T-cell (primary cell): ENCODE data around the gene AP5S1. TPM values are rescaled to one million over a fixed set of nuclear protein-coding genes. Genes with fewer than 3 reads are reported as not detected.

ENCODE experiments used
- ATAC-seq, 4 experiments: fragments of 200-7000 bp in 3 of 4; fragments of 150-1000 bp in 1 of 4; cut with Tn5 transposase; replicated peaks in 1 of 4; 1 replicate in 3 of 4; 2 replicates in 1 of 4; pipeline ENCODE4 v1.10.0; 2021; ENCODE audit warnings: moderate library complexity in 3 of 4, mild to moderate bottlenecking in 2 of 4, moderate number of reproducible peaks in 1 of 4
- CTCF ChIA-PET, 2 donors: fragments of 300-600 bp; sonication (Branson Sonifier 250); formaldehyde crosslinking; loops; one replicate each; lab custom pipeline; 2022; ENCODE audit warnings: antibody characterized with exemption in 2 of 2; lab: Charles Lee
- POLR2A ChIA-PET, 2 donors: fragments of 300-600 bp; sonication (Branson Sonifier 250); formaldehyde crosslinking; loops; one replicate each; lab custom pipeline; 2022; ENCODE audit warnings: antibody characterized with exemption in 2 of 2; lab: Charles Lee
- DNase-seq, 35 experiments: peaks; one replicate each; pipeline versions ENCODE4 v3.0.0 to v3.0.0-alpha.2; 2013 to 2023
- H3K27ac ChIP-seq: one replicate; pipeline ENCODE4 v1.5.1; 2013; ENCODE audit warnings: low read length
- H3K27me3 ChIP-seq, 2 experiments: replicated peaks in 1 of 2; 1 replicate in 1 of 2; 2 replicates in 1 of 2; pipeline versions ENCODE4 v1.6.1 to v1.7.0; 2013; ENCODE audit warnings: low read length in 1 of 2, mixed read lengths in 1 of 2; ENCODE audit not compliant: control insufficient read depth in 2 of 2, insufficient read depth in 2 of 2; ENCODE audit errors: extremely low read depth in 1 of 2
- H3K36me3 ChIP-seq, 2 donors: 1 replicate in 1 of 2; 2 replicates in 1 of 2; pipeline versions ENCODE4 v1.6.1 to v1.7.0; 2013; ENCODE audit warnings: low read length in 1 of 2; ENCODE audit not compliant: control insufficient read depth in 2 of 2, insufficient read depth in 1 of 2; ENCODE audit errors: extremely low read depth in 1 of 2
- H3K4me1 ChIP-seq, 2 experiments: 1 replicate in 1 of 2; 2 replicates in 1 of 2; pipeline versions ENCODE4 v1.6.1 to v1.7.0; 2013; ENCODE audit warnings: low read length in 2 of 2, mixed read lengths in 1 of 2; ENCODE audit not compliant: insufficient read depth in 2 of 2, control insufficient read depth in 1 of 2; ENCODE audit errors: extremely low read depth in 1 of 2
- H3K4me3 ChIP-seq, 2 donors: 1 replicate in 1 of 2; 2 replicates in 1 of 2; pipeline versions ENCODE4 v1.5.1 to v1.7.0; 2013; ENCODE audit warnings: mild to moderate bottlenecking in 2 of 2, low read length in 1 of 2, moderate library complexity in 1 of 2; ENCODE audit not compliant: control insufficient read depth in 1 of 2; ENCODE audit errors: extremely low read depth in 1 of 2
- H3K9me3 ChIP-seq: 2 replicates; pipeline ENCODE4 v1.7.0; 2013
- H3K27ac Mint-ChIP-seq, 2 donors: one replicate each; pipeline ENCODE4 v1.8.0; 2020 to 2021; ENCODE audit warnings: mild to moderate bottlenecking in 2 of 2, mixed read lengths in 2 of 2
- H3K27me3 Mint-ChIP-seq, 2 donors: one replicate each; pipeline ENCODE4 v1.8.0; 2021 to 2022; ENCODE audit warnings: mixed read lengths in 2 of 2
- H3K36me3 Mint-ChIP-seq: one replicate; pipeline ENCODE4 v1.8.0; 2021; ENCODE audit warnings: mixed read lengths
- H3K4me1 Mint-ChIP-seq, 3 donors: one replicate each; pipeline ENCODE4 v1.8.0; 2020 to 2022; ENCODE audit warnings: mixed read lengths in 3 of 3, mild to moderate bottlenecking in 1 of 3
- H3K4me3 Mint-ChIP-seq, 3 donors: one replicate each; pipeline ENCODE4 v1.8.0; 2020 to 2022; ENCODE audit warnings: mild to moderate bottlenecking in 3 of 3, mixed read lengths in 3 of 3, moderate library complexity in 3 of 3
- H3K9me3 Mint-ChIP-seq, 3 donors: one replicate each; pipeline ENCODE4 v1.8.0; 2020 to 2022; ENCODE audit warnings: mixed read lengths in 3 of 3
- WGBS: methylation state at CpG from one replicate; pipeline ENCODE4 v1.1.5; 2013; ENCODE audit warnings: missing lambda C conversion rate; ENCODE audit not compliant: insufficient coverage; 5-methylcytosine and 5-hydroxymethylcytosine counted together
- total RNA-seq, 35 experiments: library from RNA in 6 of 35; stranded (reverse) in 6 of 35; fragments of 120-200 nt in 1 of 35; gene quantifications; one replicate each; pipeline versions ENCODE4 v1.2.1 to v1.2.4 and lab custom pipeline; 2013 to 2026

Gene AP5S1
- total RNA-seq, 5 donors from 2014 or later (not counting 1 experiment from before 2014, with no cell fraction given), result 11.5 to 17.3 (median 14.4) TPM

DNA sequence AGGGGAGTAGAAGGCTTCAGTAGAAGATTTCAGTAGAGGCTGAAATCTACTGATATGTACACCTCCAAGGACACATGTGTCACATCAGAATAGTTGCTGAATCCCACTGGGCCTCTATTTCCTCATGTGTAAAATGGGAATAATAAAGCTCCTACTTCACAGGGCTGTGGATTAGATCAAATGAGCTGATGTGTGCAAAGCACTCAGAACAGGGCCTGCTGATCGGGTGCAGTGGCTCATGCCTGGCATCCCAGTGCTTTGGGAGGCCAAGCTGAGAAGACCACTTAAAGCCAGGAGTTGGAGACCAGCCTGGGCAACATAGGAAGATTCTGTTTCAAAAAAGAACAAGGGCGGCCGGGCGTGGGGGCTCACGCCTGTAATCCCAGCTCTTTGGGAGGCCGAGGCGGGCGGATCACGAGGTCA is 8.1 kb upstream of the AP5S1 start:
- H3K27me3 Mint-ChIP-seq, result no peaks in the 10 kb centered on the region
- no peaks in the 10 kb centered on the region for H3K27me3 ChIP-seq
- H3K36me3 Mint-ChIP-seq, result no peaks in the 10 kb centered on the region
- 100% methylated on average over 5 of the region's 9 CpGs for WGBS
- peak overlapping the region in 1 of 2 donors; percentile 52 for H3K4me3 ChIP-seq
- no peaks in the 10 kb centered on the region for H3K9me3 ChIP-seq
- no peaks in the 10 kb centered on the region for H3K36me3 ChIP-seq
- peak overlapping the region; percentile 97 to 99 for H3K27ac Mint-ChIP-seq
- CTCF ChIA-PET, result interaction anchor here in 1 of 2 donors (0.6 to 2.5 kb wide), 3 partner anchors 25 to 46 kb away, joined by 3 to 6 read pairs (median 4); partner anchors contain the start of genes ADISSP and CENPB
- H3K4me1 ChIP-seq, result peaks cover 48 to 92% of the 10 kb centered on the region in 2 experiments
- DNase-seq, result no peak
- H3K4me1 Mint-ChIP-seq, result peaks cover 72 to 81% (median 80%) of the 10 kb centered on the region in 3 donors
- no peak for ATAC-seq
- peak overlapping the region; percentile 94 for H3K27ac ChIP-seq
- H3K9me3 Mint-ChIP-seq, result no peaks in the 10 kb centered on the region
- H3K4me3 Mint-ChIP-seq, result peak overlapping the region; percentile 88 to 92 (median 90)
- POLR2A ChIA-PET, result interaction anchor here in 1 of 2 donors (1.1 kb wide), 1 partner anchor 13 kb away, joined by 3 read pairs; no protein-coding TSS in a partner anchor

DNA sequence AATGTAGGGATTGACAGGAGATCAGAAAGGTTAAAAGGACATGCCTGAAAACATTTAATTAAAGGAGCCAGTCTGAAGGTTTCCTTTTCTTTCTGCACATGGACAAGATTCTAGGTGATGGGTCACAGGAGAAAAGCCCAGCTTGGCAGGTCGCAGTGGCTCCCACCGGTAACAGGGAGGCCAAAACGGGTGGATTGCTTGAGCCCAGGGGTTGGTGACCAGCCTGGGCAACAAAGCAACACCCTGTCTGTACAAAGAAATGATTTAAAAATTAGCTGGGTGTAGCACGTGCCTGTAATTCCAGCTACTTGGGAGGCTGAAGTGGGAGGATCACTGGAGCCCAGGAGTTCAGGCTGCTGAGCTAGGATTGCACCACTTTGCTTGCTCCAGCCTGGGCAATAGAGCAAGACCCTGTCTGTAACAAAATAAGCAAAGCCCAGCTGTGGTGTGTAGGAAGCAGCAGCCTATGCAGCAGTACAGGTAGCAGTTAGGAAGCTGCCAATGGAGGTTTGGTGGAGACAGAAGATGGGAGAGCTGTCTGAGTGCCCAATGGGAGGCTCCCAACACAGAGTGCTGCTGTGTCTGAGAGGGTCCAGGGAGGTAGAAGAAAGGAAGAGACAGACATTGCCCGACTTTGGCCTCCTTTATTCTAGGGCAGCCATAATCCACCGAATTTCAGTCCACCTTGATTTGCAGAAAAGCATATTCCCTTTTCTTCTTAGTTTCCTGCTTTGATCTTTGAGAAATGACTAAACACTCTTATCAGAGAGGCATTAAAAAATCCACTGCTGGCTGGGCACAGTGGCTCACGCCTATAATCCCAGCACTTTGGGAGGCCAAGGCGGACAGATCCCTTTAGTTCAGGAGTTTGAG is 7.1 kb upstream of the AP5S1 start:
- CTCF ChIA-PET, result interaction anchor here (0.6 to 2.5 kb wide), 3 partner anchors 26 to 45 kb away, joined by 3 to 6 read pairs (median 5); partner anchors contain the start of genes ADISSP (in 1 of the 2) and CENPB (in 1 of the 2)
- H3K4me3 Mint-ChIP-seq, result peak overlapping the region; percentile 21 to 92 (median 28)
- ATAC-seq, result no peak
- no peaks in the 10 kb centered on the region for H3K9me3 ChIP-seq
- POLR2A ChIA-PET, result no interaction called here
- H3K9me3 Mint-ChIP-seq, result no peaks in the 10 kb centered on the region
- peaks cover 72 to 78% (median 74%) of the 10 kb centered on the region in 3 donors for H3K4me1 Mint-ChIP-seq
- no peaks in the 10 kb centered on the region for H3K27me3 ChIP-seq
- H3K36me3 Mint-ChIP-seq, result no peaks in the 10 kb centered on the region
- H3K27ac Mint-ChIP-seq, result peak overlapping the region; percentile 97 to 99
- no peak for DNase-seq
- 100% methylated on average over 1 of the region's 8 CpGs for WGBS
- no peaks in the 10 kb centered on the region for H3K27me3 Mint-ChIP-seq
- no peaks in the 10 kb centered on the region for H3K36me3 ChIP-seq
- H3K27ac ChIP-seq, result peak overlapping the region; percentile 94
- peaks cover 39 to 91% of the 10 kb centered on the region in 2 experiments for H3K4me1 ChIP-seq
- H3K4me3 ChIP-seq, result no peak overlapping the region

DNA sequence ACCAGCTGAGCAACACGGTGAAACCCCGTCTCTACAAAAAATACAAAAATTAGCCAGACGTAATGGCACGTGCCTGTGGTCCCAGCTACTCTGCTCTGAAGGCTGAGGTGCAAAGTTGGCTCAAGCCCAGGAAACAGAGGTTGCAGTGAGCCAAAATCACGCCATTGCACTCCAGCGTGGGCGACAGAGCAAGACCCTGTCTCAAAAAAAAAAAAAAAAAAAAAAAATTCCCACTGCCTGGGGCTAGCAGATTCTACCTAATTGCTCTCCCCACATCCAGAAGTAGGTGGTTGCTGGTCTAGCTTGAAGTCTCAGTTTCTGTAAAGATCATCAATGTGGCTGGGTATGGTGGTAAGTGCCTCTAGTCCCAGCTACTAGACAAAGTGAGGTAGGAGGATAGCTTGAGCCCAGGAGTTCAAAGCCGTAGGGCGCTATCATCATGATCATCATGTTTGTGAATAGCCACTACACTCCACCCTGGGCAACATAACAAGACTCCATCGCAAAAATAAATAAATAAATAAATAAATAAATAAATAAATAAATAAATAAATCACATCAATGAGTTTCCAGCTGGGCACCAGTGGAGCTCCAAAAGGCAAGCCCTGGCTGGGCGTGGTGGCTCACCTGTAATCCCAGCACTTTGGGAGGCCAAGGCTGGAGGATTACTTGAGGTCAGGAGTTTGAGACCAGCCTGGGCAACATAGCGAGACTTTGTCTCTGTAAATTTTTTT is 6.3 kb upstream of the AP5S1 start:
- H3K36me3 Mint-ChIP-seq, result no peaks in the 10 kb centered on the region
- CTCF ChIA-PET, result interaction anchor here in 1 of 2 donors (0.9 to 2.5 kb wide), 2 partner anchors 45 to 46 kb away, joined by 3 to 6 read pairs; partner anchors contain the start of gene ADISSP

DNA sequence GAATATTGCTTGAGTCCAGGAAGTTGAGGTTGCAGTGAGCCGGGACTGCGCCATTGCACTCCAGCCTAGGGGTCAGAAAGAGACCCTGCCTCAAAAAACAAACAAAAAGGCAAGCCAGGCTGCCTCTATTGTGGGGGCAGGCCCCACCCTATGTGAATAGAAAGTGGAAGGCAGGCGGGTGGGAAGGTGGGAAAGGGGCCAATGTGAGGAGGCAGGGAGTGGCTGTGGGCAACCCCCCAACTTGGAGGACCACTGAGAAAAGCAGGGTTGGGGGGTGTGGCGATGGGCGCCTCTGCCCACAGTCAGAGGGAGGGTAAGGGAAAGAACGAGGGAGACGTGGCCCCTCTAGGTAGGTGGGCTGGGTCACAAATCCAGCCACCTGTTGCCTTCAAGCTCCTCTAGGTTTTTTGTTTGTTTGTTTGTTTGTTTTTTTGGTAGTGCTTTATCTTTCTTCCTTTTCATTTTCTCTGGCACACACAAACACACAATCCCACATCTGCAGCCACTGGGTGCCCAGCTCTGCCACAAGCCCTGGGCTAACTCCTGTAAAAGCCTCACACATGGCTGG is 5.3 kb upstream of the AP5S1 start:
- POLR2A ChIA-PET, result no interaction called here
- WGBS, result 90% methylated on average over 5 of the region's 7 CpGs
- peak overlapping the region; percentile 98 to 99 for H3K27ac Mint-ChIP-seq
- H3K9me3 Mint-ChIP-seq, result no peaks in the 10 kb centered on the region
- H3K36me3 Mint-ChIP-seq, result no peaks in the 10 kb centered on the region
- H3K4me3 ChIP-seq, result no peak overlapping the region
- no peaks in the 10 kb centered on the region for H3K36me3 ChIP-seq
- no peak for ATAC-seq
- H3K4me3 Mint-ChIP-seq, result peak overlapping the region in 1 of 3 donors; percentile 77
- H3K27me3 ChIP-seq, result no peaks in the 10 kb centered on the region
- no peaks in the 10 kb centered on the region for H3K27me3 Mint-ChIP-seq
- no peak for DNase-seq
- CTCF ChIA-PET, result interaction anchor here in 1 of 2 donors (0.9 kb wide), 1 partner anchor 46 kb away, joined by 3 read pairs; no protein-coding TSS in a partner anchor
- H3K9me3 ChIP-seq, result no peaks in the 10 kb centered on the region
- H3K4me1 ChIP-seq, result peaks cover 39 to 97% of the 10 kb centered on the region in 2 experiments
- H3K27ac ChIP-seq, result peak overlapping the region; percentile 57
- H3K4me1 Mint-ChIP-seq, result peaks cover 76 to 88% (median 82%) of the 10 kb centered on the region in 3 donors

More for the DNA sequence above, 6.3 kb upstream of the AP5S1 start:
- peak in 7 of 35 experiments; percentile 20 to 69 (median 25) for DNase-seq
- ATAC-seq, result no peak
- WGBS, result 45% methylated on average over 6 of the region's 12 CpGs
- Histone ChIP-seq H3K4me1 (peaks cover 37 to 93% of the 10 kb centered on the region in 2 experiments), H3K27me3 (no peaks in the 10 kb centered on the region), H3K9me3 (no peaks in the 10 kb centered on the region), H3K36me3 (no peaks in the 10 kb centered on the region), H3K27ac (peak overlapping the region; percentile 94), H3K4me3 (no peak overlapping the region)
- Mint-ChIP-seq H3K4me3 (peak overlapping the region; percentile 21 to 92 (median 28)), H3K27me3 (no peaks in the 10 kb centered on the region), H3K9me3 (no peaks in the 10 kb centered on the region), H3K4me1 (peaks cover 77 to 82% (median 77%) of the 10 kb centered on the region in 3 donors), H3K27ac (peak overlapping the region; percentile 97 to 99)
- POLR2A ChIA-PET, result interaction anchor here in 1 of 2 donors (0.6 kb wide), 2 partner anchors 199 to 251 kb away, joined by 4 to 6 read pairs; no protein-coding TSS in a partner anchor

DNA sequence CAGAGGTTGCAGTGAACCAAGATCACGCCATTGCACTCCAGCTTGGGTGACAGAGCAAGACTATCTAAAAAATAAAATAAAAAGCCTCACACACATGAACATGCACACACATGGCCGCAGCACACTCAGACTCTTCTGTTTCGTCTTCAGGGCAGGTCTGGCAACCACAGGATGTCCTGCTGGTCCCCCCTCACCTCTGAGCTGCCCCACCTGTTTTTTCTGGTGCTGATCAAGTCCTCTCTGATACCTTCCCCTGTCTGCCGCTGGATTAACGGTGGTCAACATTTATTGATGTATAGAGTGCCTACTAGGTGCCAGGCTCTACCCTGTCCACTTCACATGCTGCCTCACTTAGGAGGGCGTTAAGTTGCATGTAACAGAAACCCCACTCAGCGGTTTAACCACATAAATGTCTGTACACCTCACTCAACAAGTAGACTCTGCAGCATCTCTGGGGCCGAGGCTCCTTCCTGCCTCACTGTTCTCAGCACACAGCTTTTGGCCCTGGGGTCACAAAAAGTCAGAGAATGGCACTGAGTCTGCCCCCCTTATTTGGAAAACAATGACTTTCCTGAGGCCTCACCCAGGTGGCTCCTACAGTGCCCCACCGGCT is 4.5 kb upstream of the AP5S1 start:
- DNase-seq (peak in 26 of 35 experiments; percentile 19 to 64 (median 38)), ATAC-seq (peak in 2 of 4 experiments; percentile 6 to 14)
- H3K36me3 ChIP-seq, result no peaks in the 10 kb centered on the region
- CTCF ChIA-PET, result no interaction called here
- 4% methylated on average over 4 of the region's 9 CpGs for WGBS
- peaks cover 34 to 89% of the 10 kb centered on the region in 2 experiments for H3K4me1 ChIP-seq
- no peaks in the 10 kb centered on the region for H3K9me3 Mint-ChIP-seq
- H3K9me3 ChIP-seq, result no peaks in the 10 kb centered on the region
- peak overlapping the region; percentile 98 to 99 for H3K27ac Mint-ChIP-seq
- no peaks in the 10 kb centered on the region for H3K27me3 ChIP-seq
- no peaks in the 10 kb centered on the region for H3K36me3 Mint-ChIP-seq
- peaks cover 73 to 82% (median 76%) of the 10 kb centered on the region in 3 donors for H3K4me1 Mint-ChIP-seq
- POLR2A ChIA-PET, result no interaction called here
- peak overlapping the region; percentile 57 for H3K27ac ChIP-seq
- no peaks in the 10 kb centered on the region for H3K27me3 Mint-ChIP-seq
- H3K4me3 Mint-ChIP-seq, result peak overlapping the region; percentile 61 to 77 (median 68)
- peak overlapping the region in 1 of 2 donors; percentile 2 for H3K4me3 ChIP-seq
